ENCODE data around the gene FOXB2.
"Not testable (repeated sequence)": the region's sequence is repeated elsewhere in the genome, so short reads cannot be mapped to it uniquely, and the experiment has no call there.

Gene FOXB2

DNA sequence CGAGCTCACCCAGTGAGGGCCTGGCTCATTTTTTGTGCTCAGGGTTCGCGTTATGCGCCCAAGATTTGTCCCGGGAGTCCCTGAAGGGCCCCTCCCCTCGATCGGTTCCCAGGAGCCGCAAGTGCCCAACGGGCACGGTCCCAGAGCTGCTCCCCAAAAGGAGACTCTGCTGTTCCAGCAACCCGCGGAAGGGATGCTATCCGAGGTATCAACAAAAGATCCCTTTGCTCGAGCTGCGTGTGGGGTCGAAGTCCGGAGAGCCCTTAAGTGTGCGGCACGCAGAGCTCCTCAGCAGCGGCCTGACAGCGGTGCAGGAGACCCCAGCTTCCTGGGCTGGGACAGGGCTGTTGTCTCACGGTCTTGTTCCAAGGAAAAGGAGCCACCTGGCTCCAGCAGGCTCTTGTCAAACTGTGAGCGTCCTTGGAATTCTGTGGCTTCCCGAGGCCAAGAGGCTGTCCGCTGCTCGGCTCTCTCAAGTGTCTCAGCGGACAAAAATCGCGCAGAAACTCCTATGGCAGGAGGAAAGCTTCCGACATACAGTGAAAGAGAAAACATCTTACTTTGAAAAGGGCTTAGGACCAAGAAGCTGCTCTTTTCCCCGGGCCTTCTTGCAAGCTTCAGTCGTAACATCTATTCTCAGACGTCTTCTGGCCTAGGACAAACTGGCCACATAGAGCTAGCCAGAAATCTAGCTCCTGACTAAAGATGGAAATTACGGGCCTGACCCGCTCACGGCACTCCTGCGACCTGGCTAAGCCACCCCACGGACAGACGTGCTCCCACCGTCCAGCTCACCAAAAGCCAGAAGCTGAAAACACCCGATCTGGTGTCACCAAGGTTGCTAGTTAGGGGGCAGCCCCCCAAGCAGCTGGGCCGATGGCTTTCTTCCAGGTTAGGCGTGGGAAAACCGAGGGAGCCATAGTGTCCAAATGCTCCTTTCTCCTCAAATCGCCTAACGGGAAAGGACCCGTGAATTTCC is 2.6 kb upstream of the FOXB2 start:
- DNase-seq, result no peak

DNA sequence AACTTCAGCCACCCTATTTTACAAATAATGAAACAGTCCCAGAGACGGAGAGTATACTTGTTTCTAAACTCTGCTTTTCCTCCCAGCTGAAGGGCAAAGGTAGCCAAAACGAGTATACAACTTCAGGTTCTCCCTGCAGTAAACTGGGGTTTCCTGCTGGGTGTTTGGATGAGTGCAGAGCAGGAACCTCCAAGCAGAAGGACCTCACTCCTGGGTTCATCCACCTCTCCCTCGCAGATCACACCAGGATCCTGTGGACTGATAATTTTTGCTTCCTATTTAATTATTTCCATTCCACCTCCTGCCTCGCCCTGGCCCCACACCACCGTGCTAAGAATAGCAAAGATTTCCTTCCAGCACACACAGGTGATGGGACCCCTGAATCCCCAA is 2.0 kb upstream of the FOXB2 start:
- DNase-seq, result no peak

DNA sequence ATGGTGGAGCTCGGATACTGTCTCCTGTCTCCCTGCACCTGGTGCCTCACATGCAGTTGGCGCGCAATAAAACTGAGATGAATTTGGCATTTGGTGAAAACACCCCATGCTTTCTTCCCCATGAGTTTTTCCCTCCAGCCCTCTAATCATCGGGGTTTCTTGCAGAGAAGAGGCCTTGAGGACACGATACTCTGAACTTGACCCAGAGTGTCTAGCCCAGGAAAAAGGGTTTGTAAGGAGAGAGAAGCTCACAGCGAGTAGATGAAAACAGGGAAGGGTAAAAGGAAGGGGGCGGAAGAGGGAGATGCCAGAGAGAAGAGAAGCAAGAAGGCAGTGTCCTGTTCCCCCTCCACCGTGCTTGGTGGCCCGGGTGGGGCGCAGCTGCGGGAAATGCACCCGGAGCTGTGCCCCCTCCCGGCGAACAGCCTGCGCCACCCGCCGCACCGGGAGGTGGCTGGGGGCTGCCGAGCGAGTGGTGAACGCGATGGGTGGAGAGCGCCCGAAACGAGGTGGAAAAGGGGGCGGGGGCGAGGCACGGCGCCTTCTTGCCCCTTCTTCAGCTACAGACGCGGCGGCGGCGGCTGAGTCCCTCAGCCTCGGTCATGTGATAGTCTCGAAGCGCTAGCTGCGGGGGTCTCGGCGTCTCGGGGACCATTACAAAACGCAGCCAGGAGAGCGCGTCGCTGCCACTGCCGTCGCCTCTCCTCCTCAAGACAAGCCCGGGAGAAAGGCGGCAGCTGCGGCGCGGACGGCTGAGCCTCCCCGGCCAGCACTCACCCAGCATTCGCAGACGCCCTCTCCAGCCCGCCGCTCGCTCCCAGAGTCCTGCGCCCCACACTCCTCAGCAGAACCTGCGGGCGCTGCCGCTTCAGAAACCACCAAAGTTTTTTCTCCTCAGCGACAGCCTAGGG is 1.1 kb upstream of the FOXB2 start:
- no peak for DNase-seq

DNA sequence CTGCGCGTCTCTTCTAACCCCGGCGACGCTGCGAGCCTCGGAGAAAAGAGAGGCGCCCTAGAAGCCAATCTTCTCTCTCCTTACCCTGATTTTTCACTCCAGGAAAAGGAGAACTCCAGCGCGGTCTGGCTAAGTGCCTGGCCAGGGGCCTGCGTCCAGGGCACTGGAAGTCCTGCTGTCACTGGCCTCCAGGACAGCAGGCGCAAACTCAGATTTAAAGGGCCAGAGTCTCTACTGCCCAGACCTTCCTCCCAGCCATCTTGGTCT is 553 bp upstream of the FOXB2 start:
- DNase-seq, result no peak

DNA sequence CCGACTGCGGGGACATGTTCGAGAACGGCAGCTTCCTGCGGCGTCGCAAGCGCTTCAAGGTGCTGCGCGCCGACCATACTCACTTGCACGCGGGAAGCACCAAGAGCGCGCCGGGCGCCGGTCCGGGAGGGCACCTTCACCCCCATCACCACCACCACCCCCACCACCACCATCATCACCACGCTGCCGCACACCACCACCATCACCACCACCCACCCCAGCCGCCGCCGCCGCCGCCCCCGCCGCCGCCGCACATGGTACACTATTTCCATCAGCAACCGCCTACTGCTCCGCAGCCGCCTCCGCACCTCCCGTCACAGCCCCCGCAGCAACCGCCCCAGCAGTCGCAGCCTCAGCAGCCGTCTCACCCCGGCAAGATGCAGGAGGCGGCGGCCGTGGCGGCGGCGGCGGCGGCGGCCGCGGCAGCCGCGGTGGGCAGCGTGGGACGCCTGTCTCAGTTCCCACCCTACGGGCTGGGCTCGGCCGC is 514 bp downstream of the FOXB2 start:
- no peak for DNase-seq

DNA sequence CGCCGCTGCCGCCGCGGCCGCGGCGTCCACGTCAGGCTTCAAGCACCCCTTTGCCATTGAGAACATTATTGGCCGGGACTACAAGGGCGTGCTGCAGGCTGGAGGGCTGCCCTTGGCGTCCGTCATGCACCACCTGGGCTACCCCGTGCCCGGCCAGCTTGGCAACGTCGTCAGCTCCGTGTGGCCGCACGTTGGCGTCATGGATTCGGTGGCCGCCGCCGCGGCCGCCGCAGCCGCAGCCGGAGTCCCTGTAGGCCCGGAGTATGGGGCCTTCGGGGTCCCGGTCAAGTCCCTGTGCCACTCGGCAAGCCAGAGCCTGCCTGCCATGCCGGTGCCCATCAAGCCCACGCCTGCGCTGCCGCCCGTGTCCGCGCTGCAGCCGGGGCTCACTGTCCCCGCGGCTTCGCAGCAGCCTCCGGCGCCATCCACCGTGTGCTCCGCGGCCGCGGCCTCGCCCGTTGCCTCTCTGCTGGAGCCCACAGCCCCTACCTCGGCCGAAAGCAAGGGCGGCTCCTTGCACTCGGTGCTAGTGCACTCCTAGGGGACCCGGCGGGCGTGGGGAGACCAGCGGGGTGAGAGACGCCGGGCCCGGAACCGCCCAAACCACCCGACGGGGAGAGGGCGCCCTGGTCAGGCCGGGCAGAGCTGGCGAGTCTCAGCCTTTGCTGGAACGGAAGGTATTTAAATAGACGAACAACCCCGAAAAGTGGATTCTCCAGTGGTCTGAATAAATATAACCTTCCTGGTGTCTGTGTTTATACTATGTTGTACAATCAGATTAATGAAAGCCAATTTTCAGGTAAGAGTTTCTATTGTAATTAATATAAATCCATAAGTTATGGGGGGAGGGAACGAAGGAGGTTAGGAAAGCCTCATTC is 1.2 kb downstream of the FOXB2 start:
- DNase-seq, result no peak

DNA sequence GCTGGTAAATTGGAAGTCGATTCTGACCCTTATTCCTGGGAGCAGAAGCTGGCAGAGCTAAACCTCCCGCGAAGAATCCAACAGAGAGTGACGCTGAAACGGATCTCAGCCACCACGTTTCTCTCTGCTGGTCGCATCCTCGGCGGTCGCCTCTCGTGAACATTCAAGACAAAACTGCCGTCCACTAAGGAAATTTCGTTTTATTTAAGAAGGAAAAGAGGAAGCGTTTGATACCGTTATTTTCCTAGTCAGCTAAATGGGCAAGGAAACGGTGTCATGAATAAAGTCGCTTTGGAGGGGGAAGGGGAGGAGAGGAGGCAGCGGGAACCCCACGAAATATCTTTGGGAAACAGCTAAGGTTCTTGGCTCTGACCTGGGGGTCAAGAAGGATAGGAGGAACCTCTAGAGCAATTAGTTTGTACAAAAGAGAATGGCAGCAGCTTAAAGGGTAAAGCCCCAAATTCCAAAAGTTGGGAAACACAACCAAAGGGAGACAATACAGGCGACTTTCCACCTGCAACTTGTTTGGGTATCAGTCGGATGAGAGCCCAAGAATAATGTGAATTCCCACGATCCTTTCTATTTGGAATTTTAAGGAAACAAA is 1.9 kb downstream of the FOXB2 start:
- DNase-seq, result no peak

DNA sequence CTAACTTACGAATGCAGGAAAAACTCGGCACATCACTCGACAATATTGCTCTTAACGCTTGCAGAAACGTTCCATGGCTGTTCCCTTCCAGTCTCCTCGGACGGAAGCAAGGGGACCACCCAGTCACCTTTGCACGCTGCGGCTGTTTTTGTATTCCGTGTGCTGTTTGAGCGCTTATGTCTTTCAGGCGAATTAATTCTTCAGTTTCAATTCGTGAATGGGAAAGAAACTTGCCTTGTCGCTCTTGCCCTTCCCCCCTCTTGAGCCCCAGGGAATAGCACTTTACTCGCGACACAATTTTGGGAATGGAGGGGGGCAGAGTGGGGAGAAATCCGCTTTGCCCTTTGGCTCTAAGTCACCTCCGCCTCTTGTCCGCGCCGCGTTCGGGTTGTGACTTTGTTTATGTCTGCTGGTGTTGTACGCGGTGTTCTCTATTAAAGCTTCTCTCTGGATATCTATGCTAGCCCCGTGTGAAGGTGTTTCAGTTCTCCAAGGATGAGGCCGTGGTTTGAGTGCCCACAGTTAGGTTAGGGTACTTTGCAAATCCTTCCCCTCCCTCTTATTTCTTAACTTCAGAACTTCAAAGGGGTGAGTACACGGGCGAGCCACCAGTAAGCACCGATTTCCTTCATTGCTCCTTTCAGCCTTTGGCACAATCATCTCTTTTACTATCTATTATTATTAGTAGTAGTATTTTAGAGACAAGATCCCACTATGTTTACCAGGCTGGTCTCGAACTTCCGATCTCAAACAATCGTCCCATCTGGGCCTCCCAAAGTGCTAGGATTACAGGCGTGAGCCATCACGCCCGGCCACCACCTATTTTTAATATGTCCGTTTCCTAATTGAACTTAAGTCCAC is 2.7 kb downstream of the FOXB2 start:
- no peak for DNase-seq

DNA sequence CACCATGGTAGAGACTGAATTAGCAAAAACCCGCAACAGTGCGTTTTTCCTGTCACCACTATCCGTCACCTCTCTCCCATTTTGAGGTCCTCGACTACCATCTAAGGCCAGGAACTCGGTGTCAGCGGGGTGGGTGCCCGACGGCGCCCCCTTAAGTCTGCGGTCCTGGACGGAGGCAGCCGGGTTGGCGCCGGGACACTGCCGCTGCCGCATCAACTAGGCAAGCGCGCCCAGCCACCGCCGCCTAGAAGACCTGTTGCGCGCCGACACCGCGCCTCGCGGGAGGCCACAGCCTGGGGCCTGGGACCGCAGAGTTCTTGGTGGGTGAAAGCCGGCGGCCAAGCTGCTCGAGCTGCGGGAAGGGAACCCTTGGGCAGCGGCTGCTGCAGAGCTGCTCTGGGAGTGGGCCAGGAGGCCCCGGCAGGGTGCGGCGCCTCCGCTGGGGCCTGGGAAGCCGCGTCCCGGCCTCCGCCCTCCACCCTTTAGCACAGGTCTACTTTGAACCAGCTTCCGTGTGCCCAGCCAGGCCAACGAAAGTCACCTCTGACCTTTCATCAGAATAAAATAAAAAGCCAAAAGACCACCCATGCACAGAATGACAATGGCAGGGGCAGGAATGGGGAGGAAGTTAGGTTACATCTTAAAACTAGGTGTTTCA is 3.5 kb downstream of the FOXB2 start:
- no peak for DNase-seq

DNA sequence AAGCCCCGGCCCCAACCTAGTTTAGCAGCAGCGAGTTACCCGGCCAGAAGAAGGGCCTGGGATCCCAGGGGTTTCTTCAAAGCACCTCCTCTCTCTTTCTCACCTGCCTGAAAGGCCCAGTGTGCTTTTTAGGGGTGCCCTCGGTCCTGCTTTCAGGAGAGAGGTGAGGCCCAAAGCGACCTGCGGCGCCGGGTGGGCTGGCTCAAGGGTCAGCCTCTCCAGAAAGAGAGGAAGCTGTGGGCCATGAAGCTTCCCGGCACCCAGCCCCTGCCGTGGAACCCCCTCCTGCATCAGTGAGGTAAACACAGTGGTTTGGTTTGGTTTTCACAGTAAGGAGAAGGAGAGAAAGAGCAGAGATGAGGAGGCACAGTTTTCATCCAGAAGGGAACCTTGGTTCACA is 4.3 kb downstream of the FOXB2 start:
- no peak for DNase-seq

DNA sequence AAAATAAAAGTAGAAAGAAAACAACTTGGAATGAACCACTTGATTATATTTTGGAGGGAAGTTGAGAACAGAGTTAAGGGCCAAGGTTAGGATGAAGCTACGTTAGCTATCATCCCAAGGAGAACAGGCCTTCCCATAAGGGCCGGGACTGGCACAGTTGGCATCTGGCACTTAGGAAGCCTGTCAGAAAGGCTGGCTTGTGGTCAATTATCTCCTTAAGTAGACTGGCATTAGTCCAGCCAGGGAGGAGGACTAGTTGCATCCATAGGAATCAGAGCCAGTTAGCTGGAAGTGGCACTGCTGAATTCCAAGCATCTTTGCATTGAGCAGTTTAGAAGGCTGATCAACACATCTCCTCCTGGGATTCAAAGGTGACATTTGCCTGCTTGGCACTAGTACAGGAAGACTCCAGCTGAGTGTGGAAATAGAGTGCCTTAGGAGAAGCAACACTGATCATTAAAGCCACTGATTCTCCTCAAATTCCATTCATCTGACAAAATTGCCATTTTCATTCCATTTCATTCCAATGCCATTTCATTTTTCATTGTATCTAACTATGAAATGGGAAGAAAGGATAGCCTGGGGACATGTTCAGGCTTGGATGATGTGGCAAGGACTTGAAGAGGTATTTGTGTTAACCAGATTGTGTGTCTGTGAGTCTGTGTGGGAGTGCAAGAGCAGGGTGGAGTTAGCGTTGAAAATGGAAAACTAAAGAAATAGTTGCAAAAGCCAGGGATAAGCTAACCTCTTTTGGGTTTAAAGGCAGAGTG is 5.5 kb downstream of the FOXB2 start:
- no peak for DNase-seq

DNA sequence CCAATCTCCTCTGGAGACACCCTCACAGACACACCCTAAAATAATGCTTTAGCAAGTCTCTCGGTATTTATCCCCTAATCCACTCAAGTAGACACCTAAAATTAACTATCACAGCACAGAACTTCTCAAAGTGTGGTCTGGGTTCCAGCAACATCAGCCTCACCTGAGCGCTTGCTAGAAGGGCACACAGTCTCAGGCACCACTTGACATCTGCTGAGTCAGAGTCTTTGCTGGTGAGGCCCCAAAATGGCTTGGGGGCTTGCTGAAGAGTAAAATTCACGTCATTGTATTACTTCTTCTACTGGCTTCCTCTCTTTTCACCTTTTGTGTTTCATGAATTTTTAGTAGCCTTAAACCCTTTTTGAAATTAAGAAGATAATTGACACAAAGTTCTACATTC is 9.0 kb downstream of the FOXB2 start:
- DNase-seq, result no peak

DNA sequence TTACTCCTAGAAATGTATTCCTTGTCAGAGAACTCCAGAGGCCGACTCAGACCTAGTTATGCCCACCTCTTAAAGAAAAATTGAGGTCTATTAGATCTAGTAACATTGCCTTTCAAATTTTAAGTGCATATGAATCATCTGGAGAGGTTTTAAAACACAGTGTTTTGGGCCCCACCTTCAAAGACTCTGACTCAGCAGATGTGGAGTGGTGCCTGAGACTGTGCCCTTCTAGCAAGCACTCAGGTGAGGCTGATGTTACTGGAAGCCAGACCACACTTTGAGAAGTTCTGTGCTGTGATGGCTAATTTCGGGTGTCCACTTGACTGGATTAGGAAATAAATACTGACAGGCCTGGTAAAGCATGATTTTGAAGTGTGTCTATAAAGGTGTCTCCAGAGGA is 10.6 kb downstream of the FOXB2 start:
- no peak for DNase-seq

DNA sequence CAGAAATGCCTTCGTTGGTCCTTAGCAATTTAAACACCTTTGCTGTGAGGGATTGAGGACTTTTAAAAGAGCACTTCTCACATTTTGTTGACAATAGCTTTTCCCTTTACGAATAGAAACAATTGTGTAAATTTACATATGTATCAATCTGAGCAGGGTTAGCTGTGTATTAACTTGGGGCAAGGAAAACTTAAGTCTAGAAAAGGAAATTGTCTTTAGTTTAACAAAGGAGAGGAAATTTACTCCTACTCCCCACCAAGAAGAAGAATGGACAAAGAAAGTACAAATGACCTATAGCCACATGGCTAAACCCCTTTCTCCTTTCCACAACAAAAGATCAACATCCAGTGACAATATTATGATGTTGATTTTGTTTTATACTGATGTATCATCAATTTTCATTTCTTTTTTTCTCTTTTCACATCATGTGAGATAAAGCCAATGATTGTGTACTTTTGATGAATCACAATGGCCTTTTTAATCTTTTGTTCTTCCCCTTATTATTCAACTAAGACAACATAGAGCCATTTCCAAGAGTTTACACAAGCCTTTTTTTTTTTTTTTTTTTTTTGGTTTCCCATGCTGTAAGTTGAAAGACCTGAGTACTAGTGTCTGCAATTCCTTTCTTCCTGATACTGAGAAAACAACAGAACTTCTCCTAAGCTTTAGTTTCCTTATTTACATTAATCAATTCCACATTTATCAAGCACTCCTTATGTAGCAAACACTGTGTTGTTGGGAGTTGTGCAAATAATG is 19.0 kb downstream of the FOXB2 start:
- DNase-seq, result no peak

DNA sequence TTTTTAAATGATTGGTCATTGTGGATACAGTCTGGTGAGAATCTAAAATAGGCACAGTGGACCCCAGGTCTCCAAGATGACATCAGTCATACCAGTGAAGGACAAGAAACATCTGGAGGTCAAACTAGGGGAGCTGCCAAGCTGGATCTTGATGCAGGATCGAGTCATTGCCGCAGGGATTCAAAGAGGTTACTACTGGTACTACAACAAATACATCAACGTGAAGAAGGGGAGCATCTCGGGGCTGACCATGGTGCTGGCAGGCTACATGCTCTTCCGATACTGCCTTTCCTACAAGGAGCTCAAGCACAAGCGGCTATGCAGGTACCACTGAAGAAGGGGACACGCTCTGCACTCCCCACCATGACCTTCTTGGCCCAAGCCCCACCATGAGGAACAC is 20.9 kb downstream of the FOXB2 start:
- DNase-seq, result no peak

DNA sequence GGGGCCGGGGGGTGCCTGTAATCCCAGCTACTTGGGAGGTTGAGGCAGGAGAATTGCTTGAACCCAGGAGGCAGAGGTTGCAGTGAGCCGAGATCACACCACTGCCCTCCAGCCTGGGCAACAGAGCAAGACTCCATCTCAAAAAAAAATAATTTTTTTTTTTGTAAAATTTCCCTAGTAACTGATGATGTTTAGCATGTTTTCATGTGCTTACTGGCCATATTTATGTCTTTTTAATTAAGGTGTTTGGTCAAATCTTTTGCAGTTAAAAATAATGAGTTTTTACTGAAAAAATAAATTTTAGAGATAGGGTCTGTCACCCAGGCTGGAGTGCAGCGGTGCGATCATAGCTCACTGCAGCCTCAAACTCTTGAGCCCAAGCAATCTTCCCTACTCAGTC is 24.3 kb downstream of the FOXB2 start:
- DNase-seq, result not testable (repeated sequence)

DNA sequence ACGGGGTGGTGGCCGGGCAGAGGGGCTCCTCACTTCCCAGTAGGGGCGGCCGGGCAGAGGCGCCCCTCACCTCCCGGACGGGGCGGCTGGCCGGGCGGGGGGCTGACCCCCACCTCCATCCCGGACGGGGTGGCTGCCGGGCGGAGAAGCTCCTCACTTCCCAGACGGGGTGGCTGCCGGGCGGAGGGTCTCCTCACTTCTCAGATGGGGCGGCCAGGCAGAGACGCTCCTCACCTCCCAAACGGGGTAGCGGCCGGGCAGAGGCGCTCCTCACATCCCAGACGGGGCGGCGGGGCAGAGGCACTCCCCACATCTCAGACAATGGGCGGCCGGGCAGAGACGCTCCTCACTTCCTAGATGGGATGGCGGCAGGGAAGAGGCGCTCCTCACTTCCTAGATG is 41.2 kb downstream of the FOXB2 start:
- DNase-seq, result not testable (repeated sequence)

DNA sequence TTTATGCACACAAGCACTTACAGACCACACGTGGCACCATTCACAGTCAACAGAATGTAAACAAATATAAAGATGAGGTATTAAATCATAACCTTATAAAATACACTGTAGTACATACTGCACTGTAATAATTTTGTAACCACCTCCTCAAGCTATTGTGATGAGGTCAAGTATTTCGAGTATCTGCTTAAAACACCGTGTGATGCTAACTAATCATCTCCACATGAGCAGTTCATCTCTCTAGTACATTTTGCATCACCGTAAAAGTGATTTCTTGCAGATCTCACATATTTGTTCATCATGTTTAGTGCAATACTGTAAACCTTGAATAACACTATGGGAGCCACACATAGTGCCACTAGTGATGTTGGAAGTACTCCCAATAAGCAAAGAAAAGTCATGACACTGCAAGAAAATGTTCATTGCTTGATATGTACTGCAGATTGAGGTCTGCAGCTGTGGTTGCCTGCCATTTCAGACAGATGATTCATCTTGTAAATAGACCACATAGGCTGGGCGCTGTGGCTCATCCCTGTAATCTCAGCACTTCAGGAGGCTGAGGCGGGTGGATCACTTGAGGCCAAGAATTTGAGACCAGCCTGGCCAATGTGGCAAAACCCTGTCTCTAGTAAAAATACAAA is 44.3 kb downstream of the FOXB2 start:
- DNase-seq, result no peak

DNA sequence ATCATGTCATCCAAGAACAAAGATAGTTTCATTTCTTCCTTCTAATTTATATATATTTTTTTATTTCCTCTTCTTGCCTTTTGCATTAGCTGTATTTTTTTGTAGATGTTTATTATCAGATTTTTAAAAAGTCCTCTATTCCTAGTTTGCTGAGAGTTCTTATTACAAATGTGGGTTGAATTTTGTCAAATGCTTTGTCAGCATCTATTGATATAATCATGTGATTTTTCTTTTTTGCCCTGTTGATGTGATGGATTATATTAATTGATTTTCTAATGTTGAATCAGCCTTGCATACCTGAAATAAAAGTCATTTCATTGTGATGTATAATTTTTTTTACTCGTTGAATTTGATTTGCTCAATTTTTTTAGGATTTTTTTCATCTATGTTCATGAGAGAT is 46.9 kb downstream of the FOXB2 start:
- no peak for DNase-seq

Data from activated naive CD4-positive, alpha-beta T cell (primary cell).